Forelimb muscle (tissue), 1 donor: Measurements from ENCODE around the gene FCER2. TPM values are rescaled to one million over a fixed set of nuclear protein-coding genes. Genes with fewer than 3 reads are reported as not detected.
"Not testable (repeated sequence)": the region's sequence is repeated elsewhere in the genome, so short reads cannot be mapped to it uniquely, and the experiment has no call there.

Experiments
- DNase-seq: peaks from one replicate; pipeline ENCODE4 v3.0.0-alpha.2; 2013; ENCODE audit warnings: low read depth
- polyA plus RNA-seq: library from polyadenylated mRNA; unstranded; fragments of 120-200 nt; gene quantifications from one replicate; pipeline ENCODE4 v1.2.1, GENCODE V29; 2013; ENCODE audit not compliant: insufficient read length

FCER2 gene, protein sequence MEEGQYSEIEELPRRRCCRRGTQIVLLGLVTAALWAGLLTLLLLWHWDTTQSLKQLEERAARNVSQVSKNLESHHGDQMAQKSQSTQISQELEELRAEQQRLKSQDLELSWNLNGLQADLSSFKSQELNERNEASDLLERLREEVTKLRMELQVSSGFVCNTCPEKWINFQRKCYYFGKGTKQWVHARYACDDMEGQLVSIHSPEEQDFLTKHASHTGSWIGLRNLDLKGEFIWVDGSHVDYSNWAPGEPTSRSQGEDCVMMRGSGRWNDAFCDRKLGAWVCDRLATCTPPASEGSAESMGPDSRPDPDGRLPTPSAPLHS
- polyA plus RNA-seq: 0.78 TPM

GRCh38 chr19:7701654-7702457 is at the start of gene FCER2:
Gene FCER2, minus strand, starts transcription at chr19:7702131. Its CDS starts 2,371 bp downstream, at chr19:7699760.
- DNase-seq: no peak

- no peak for DNase-seq
These were observed 49.3 kb upstream of the FCER2 start for GRCh38 chr19:7751157-7751783.

GRCh38 chr19:7748756-7749155 is 46.8 kb upstream of the FCER2 start:
- no peak for DNase-seq

- DNase-seq: no peak
These were observed 46.2 kb upstream of the FCER2 start for GRCh38 chr19:7748171-7748570.

GRCh38 chr19:7746903-7747884 is 45.3 kb upstream of the FCER2 start, which contains the start of gene CD209:
Gene CD209, minus strand, starts transcription at chr19:7747534. Its CDS starts 23 bp downstream, at chr19:7747511.
- no peak for DNase-seq

- DNase-seq: not testable (repeated sequence)
These were observed 44.4 kb upstream of the FCER2 start for GRCh38 chr19:7746306-7746705.

DNA sequence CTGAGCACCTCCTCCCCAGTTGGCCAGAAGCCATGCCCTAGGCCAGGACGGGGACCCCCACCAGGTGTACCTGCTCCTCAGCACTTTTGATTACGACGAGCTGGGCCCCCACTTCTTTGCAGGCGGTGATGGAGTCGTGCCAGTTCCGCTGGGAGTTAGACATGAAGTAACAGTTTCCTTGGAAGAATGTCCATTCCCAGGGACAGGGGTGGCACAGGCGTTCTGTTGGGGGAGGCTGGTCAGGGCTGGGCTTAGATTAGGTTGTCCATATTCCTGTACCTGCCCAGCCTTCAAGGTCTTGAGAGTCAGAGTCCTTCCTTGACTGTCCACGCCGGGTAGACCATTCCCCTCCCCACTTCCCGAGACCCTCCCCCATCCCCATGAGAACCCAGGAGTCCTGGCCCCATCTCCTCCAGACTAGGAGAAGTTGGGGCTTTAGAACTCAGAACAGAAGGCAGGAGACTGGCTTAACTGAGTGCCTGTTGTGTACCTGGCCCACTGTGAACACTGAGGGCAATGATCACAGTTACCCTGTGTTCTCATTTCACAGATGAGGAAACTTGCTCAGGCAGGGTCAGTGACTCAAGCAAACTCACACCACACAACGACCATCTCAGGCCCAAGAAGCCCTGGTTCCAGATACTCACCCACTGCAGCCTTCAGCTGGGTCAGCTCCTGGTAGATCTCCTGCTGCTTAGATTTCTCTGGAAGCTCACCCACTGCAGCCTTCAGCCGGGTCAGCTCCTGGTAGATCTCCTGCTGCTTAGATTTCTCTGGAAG is 43.1 kb upstream of the FCER2 start:
- no peak for DNase-seq

- DNase-seq: no peak
These were observed 42.4 kb upstream of the FCER2 start for GRCh38 chr19:7744199-7744786.

DNA sequence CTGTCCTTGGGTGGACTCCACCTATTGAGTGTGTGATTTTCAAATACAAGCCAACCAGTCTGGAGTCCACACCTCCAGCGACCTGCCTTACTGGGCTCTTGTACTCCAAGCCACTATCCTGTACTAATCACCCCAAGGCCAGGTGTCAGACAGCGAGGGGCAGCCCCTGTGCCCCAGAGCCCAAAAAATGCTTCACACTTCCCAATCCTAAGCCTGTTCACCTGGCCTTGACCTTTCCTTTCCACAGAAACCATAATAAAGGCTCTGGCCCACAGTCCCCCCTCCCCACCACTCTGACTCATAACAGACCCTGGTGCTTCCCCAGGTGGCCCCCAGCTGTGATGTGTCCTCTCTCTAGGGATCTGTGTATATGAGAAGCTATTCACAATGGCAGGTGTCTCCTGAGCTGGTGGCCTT is 41.5 kb upstream of the FCER2 start:
- DNase-seq: no peak

DNA sequence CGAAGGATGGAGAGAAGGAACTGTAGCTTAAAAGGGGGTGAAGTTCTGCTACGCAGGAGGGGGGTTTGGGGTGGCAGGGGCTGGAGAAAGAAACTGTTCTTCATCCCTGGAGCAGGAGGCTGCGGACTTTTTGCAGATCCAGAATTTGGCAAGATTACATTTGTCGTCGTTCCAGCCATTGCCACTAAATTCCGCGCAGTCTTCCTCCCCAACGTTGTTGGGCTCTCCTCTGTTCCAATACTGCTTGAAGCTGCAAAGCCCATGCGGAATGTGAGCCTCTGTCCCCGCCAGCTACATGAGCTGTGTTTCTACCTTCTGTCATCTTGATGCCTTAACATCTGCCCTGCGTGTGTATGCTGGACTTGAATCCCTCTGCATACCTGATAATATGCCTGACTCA is 41.1 kb upstream of the FCER2 start:
- no peak for DNase-seq

GRCh38 chr19:7742575-7742974 is 40.6 kb upstream of the FCER2 start:
- DNase-seq: no peak

- DNase-seq: no peak
These were observed 38.7 kb upstream of the FCER2 start for GRCh38 chr19:7740682-7741054.

DNA sequence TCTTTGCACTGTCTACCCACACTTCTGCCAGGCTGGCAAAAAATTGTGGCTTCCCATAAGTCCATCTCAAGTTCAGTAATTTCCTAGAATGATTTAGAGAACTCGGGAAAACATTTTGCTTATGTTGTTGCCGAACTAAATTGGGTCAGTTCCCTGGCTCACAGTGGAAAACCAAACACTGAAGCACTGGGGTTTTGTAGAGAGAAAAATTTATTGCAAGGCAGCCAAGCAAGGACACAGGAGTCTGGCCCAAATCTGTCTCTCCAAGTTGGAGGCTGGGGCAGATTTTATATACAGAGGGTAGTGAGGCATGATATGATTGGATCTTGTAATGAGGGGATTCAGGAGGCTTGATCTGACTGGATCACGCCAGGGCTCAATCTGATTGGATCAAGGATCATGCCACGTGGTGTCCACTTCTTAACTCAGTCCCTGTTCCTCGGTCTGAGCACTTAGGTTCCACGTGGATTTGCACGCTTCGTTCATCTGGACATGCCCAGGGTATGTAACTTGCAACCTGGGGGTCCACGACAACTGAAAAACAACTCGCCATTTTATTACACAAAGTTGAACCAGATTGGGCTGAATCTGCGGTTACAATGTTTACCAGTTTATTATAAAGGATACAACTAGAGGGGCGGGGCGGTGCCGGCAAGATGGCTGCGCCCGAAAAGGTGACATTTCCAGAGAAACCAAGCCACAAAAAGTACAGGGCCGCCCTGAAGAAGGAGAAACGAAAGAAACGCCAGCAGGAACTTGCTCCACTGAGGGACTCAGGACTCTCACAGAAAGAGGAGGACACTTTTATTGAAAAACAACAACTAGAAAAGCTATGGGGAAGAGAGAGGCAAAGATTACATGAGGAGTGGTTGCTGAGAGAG is 38.1 kb upstream of the FCER2 start:
- DNase-seq: no peak

GRCh38 chr19:7739211-7739755 is 37.4 kb upstream of the FCER2 start:
- DNase-seq: no peak

- DNase-seq: no peak
These were observed 36.1 kb upstream of the FCER2 start for GRCh38 chr19:7738023-7738422.

GRCh38 chr19:7737215-7737614 is 35.3 kb upstream of the FCER2 start:
- DNase-seq: no peak

- DNase-seq: no peak
These were observed 34.2 kb upstream of the FCER2 start for GRCh38 chr19:7736148-7736547.
